Mucosa of descending colon (tissue), 3 donors: ENCODE measurements around the gene AANAT. TPM values are rescaled to one million over a fixed set of nuclear protein-coding genes. Genes with fewer than 3 reads are reported as not detected.

Experiments used
- ATAC-seq: fragments of 200-7000 bp; cut with Tn5 transposase; one replicate; pipeline ENCODE4 v1.9.1; 2020; ENCODE audit warnings: mild to moderate bottlenecking, moderate library complexity
- DNase-seq, 3 donors: peaks; one replicate each; pipeline ENCODE4 v3.0.0-alpha.2; 2020
- H3K36me3 ChIP-seq: fragments of 200-600 bp; one replicate; pipeline ENCODE4 v1.8.0; 2021; ENCODE audit warnings: low read depth, mild to moderate bottlenecking
- H3K4me1 ChIP-seq: fragments of 200-600 bp; one replicate; pipeline ENCODE4 v1.8.0; 2021; ENCODE audit warnings: low read depth, mild to moderate bottlenecking
- H3K4me3 ChIP-seq: fragments of 200-600 bp; one replicate; pipeline ENCODE4 v1.8.0; 2021; ENCODE audit warnings: mild to moderate bottlenecking
- H3K9me3 ChIP-seq: fragments of 200-600 bp; one replicate; pipeline ENCODE4 v1.8.0; 2021; ENCODE audit warnings: mild to moderate bottlenecking
- intact Hi-C, 2 donors: fragments of 100-400 bp; cut with DNase I in 1 of 2; cut with micrococcal nuclease in 1 of 2; formaldehyde crosslinking; loops; one replicate each; pipeline versions ENCODE4 v1.11.0 to v1.11.1; 2022; cut with DNase I, micrococcal nuclease
- long read RNA-seq, 2 donors: library from polyadenylated mRNA; unstranded; transcript quantifications; one replicate each; pipeline ENCODE4 v2.0.0, GENCODE V29; 2019 to 2021
- total RNA-seq, 3 donors: library from RNA; stranded (reverse); fragmentation: NEBNext Ultra II Directional in 2 of 3; extraction: Animal tissue kit (Norgen Biotek cat#: 25700) in 2 of 3; gene quantifications; one replicate each; pipeline versions ENCODE4 v1.2.1 to v1.2.4, GENCODE V29; 2021 to 2023
- TF ChIP-seq, protein P1 (sequence below): fragments of 200-600 bp; IDR thresholded peaks from one replicate; pipeline ENCODE4 v1.8.0; 2022; ENCODE audit warnings: antibody characterized with exemption, mild to moderate bottlenecking
- donor health status: DM: no; HTN: no; CAD: no; lungs with moderate emphysema.
- donor health status: DM: no; HTN: no; CAD: no.
- donor health status: DM: no; HTN: yes; CAD: no.

The AANAT gene
- not detected for total RNA-seq
- long read RNA-seq, donor 1: 0 reads
- long read RNA-seq, donor 2: 0 reads

DNA sequence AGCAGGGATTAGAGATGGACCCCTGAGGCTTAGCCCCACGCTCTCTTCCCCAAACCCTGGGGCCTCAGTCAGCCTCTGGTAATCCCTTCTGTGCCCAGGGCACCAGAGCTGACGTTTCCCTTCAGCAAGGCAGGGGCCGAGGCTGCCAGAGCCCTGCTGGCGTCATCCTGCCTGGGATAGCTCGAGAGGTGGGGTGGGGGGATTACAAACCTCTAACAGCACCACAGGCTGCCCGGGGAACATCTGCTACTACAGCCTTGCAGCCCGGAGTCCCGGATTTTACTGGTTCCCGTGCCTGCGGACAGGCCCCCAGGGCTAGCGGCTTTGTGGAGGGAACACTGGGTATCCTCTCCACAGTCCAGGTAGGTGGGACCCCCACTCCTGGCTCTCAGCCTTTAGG, at the start of gene AANAT:
AANAT (plus strand) TSS at position 238 of the 400 bp plus-strand sequence. CDS start 1,144 bp downstream, outside the sequence.
- Histone ChIP-seq H3K36me3 (no peaks in the 10 kb centered on the region), H3K4me1 (no peaks in the 10 kb centered on the region), H3K4me3 (no peak within 1 kb of the TSS), H3K9me3 (no peaks in the 10 kb centered on the region)
- TF ChIP-seq, protein P1, sequence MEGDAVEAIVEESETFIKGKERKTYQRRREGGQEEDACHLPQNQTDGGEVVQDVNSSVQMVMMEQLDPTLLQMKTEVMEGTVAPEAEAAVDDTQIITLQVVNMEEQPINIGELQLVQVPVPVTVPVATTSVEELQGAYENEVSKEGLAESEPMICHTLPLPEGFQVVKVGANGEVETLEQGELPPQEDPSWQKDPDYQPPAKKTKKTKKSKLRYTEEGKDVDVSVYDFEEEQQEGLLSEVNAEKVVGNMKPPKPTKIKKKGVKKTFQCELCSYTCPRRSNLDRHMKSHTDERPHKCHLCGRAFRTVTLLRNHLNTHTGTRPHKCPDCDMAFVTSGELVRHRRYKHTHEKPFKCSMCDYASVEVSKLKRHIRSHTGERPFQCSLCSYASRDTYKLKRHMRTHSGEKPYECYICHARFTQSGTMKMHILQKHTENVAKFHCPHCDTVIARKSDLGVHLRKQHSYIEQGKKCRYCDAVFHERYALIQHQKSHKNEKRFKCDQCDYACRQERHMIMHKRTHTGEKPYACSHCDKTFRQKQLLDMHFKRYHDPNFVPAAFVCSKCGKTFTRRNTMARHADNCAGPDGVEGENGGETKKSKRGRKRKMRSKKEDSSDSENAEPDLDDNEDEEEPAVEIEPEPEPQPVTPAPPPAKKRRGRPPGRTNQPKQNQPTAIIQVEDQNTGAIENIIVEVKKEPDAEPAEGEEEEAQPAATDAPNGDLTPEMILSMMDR: no peak
- DNase-seq (peak in 1 of 3 donors; percentile 38), ATAC-seq (no peak)
- intact Hi-C loops: loop anchor here in 1 of 2 donors (2.0 kb wide), 1 partner anchor 39 kb away; no protein-coding TSS in a partner anchor

DNA sequence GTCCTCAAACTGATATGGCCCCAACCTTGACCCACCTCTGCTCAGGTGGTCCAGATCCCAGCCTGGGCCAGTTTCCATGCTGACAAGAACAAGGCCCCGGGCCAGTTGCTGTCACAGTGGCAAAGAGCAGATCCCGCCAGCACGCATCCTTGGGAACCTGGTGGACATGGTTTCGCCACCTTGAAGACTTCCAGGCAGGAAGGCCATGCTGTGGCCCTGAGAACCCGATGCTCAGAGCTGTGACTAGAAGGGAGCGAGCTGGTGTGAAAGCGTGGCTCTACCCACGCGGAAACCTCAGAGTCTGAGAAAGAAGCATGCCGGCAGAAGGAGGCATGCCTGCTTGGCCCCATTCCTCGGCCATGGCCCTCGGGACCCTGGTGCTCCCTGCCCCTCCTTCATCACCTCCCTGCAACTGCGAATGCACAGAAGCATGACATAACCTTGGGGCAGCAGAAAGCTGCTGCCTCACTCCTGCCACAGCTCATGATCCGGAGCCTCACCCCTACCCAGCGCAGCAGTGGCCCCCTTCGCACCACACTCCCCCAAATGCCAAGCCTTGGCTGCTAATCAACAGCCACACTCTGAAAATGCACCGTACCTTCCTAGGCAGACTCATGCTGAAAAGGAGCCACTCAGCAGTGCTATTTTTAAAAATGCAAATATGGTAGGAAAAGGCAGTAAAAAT, 47.7 kb upstream of the AANAT start:
- H3K4me1 ChIP-seq: peaks cover 5% of the 10 kb centered on the region
- H3K4me3 ChIP-seq: no peak overlapping the region
- DNase-seq (no peak), ATAC-seq (no peak)
- H3K9me3 ChIP-seq: no peaks in the 10 kb centered on the region
- intact Hi-C loops: no loop called here
- no peaks in the 10 kb centered on the region for H3K36me3 ChIP-seq
- TF ChIP-seq, protein P1: no peak

DNA sequence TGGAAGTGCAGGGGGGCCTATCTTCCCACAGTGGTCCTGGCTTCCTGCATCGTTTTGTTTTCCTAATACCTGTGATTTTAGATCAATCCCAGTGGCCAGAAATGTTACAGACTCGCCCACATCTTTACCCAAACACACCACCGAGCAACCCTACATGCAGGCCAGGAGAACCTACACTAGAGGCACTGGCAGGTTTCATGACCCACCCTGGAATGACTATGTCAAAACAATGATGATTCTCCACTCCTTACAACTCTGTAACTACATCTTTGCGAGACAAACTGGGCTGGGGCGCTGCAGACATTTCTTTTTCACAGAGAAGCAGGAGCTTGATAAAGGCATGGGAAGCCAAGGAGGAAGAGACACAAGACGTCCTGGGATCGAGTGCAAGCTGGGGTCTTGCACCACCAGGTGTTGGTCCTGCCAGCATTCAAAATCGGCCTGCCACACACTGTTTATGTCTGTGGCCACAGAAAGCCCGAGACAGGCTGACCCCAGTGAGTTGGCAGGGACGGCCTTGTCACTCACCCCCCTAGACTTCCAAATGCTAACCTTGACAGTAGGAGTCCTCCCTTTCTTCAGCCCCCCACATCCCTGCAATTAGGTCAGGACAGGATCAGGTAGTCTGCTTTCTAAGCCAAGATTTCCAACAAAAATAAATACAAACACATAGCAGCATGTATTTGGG, 46.9 kb upstream of the AANAT start:
- H3K9me3 ChIP-seq: no peaks in the 10 kb centered on the region
- no peak overlapping the region for H3K4me3 ChIP-seq
- H3K4me1 ChIP-seq: peaks cover 5% of the 10 kb centered on the region
- no peak for DNase-seq
- no peaks in the 10 kb centered on the region for H3K36me3 ChIP-seq
- TF ChIP-seq, protein P1: no peak
- no peak for ATAC-seq
- intact Hi-C loops: no loop called here

DNA sequence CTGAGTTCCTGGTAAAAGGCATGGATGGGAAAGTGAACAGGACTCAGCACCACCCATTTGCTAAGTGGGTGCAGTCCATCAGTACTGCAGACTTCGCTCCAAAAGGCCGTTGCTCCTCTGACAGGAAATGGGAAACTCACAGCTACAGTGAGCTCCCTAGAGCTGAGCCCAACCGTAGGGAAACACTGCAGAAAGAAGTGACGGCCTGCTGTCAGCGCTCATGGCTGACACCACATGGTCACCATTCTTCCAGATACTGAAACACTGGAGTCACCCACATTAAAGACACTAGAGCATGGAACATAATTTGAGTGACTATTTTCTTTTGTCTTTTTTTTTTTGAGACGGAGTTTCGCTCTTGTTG, 46.4 kb upstream of the AANAT start:
- DNase-seq (no peak), ATAC-seq (peak; percentile 44)
- Histone ChIP-seq H3K36me3 (no peaks in the 10 kb centered on the region), H3K4me3 (no peak overlapping the region), H3K4me1 (peaks cover 5% of the 10 kb centered on the region), H3K9me3 (no peaks in the 10 kb centered on the region)
- TF ChIP-seq, protein P1: no peak
- intact Hi-C loops: no loop called here

DNA sequence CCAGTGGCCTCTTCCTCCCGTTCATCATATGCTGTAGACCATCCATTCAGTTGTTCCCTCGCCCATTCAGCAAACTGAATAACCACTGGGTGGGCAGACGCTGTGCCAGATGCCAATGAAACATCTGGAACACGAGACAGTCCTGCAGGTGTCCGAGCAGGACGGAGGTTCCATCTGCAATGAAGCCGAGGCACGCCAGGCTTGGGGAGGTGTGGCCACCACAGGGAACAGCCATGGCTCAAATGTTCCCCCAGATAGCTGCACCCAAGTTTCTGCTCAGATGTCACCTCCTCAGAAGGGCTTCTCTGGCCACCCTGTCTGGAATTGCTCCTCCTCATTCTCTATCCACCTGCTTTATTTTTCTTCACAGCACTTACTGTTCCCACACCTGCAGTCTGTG, 45.0 kb upstream of the AANAT start:
- Histone ChIP-seq H3K9me3 (no peaks in the 10 kb centered on the region), H3K36me3 (no peaks in the 10 kb centered on the region), H3K4me1 (peaks cover 5% of the 10 kb centered on the region), H3K4me3 (no peak overlapping the region)
- TF ChIP-seq, protein P1: no peak
- ATAC-seq: no peak
- intact Hi-C loops: no loop called here
- DNase-seq: no peak
